Right cardiac atrium (tissue), 5 donors: Measurements from ENCODE around the gene SFN. TPM values are rescaled to one million over a fixed set of nuclear protein-coding genes. Genes with fewer than 3 reads are reported as not detected.
"Not testable (repeated sequence)": the region's sequence is repeated elsewhere in the genome, so short reads cannot be mapped to it uniquely, and the experiment has no call there.

Source experiments
- ATAC-seq, 2 donors: fragments of 200-7000 bp; cut with Tn5 transposase; one replicate each; pipeline versions ENCODE4 v1.8.0 to v1.9.1; 2020; ENCODE audit warnings: moderate library complexity in 2 of 2, mild to moderate bottlenecking in 1 of 2
- DNase-seq, 3 donors: peaks; one replicate each; pipeline ENCODE4 v3.0.0-alpha.2; 2020
- H3K27ac ChIP-seq: one replicate; pipeline ENCODE4 v1.5.1; 2013; ENCODE audit warnings: mild to moderate bottlenecking, low read length, control low read depth, moderate library complexity
- H3K27me3 ChIP-seq: one replicate; pipeline ENCODE4 v1.6.1; 2013; ENCODE audit not compliant: control insufficient read depth, insufficient read depth
- H3K4me1 ChIP-seq: one replicate; pipeline ENCODE4 v1.6.1; 2013; ENCODE audit warnings: low read length; ENCODE audit not compliant: control insufficient read depth, insufficient read depth
- H3K4me3 ChIP-seq: one replicate; pipeline ENCODE4 v1.5.1; 2013; ENCODE audit warnings: low read length, control low read depth
- H3K9me3 ChIP-seq: one replicate; pipeline ENCODE4 v1.6.1; 2013; ENCODE audit warnings: low read length; ENCODE audit not compliant: control insufficient read depth
- WGBS: extraction: QIAGEN DNeasy Blood & Tissue Kit; methylation state at CpG from one replicate; pipeline ENCODE4 v1.1.7; 2013; 5-methylcytosine and 5-hydroxymethylcytosine counted together
- intact Hi-C, 4 donors: fragments of 100-400 bp; cut with DNase I; formaldehyde crosslinking; loops; one replicate each; pipeline versions ENCODE4 v1.11.0 to v1.14.0; 2022 to 2023
- polyA plus RNA-seq: library from polyadenylated mRNA; stranded (reverse); fragments of 200-250 nt; gene quantifications from one replicate; pipeline ENCODE4 v1.2.3, GENCODE V29; 2013
- total RNA-seq, 4 donors: library from RNA; stranded (reverse); fragmentation: NEBNext Ultra II Directional; extraction: Animal tissue kit (Norgen Biotek cat#: 25700); gene quantifications; one replicate each; pipeline ENCODE4 v1.2.1, GENCODE V29; 2021
- donor health status: healthy with polysubstance abuse.
- donor health status: DM: no; HTN: yes; CAD: no.
- donor health status: DM: no; HTN: no; CAD: no.
- donor health status: DM: no; HTN: yes; CAD: no; lungs with severe emphysema.
- donor health status: DM: yes; HTN: yes; CAD: no.

The SFN gene
- total and polyA plus RNA-seq, 5 donors, result 0.20 to 0.24 (median 0.23) TPM; not detected in 2

DNA sequence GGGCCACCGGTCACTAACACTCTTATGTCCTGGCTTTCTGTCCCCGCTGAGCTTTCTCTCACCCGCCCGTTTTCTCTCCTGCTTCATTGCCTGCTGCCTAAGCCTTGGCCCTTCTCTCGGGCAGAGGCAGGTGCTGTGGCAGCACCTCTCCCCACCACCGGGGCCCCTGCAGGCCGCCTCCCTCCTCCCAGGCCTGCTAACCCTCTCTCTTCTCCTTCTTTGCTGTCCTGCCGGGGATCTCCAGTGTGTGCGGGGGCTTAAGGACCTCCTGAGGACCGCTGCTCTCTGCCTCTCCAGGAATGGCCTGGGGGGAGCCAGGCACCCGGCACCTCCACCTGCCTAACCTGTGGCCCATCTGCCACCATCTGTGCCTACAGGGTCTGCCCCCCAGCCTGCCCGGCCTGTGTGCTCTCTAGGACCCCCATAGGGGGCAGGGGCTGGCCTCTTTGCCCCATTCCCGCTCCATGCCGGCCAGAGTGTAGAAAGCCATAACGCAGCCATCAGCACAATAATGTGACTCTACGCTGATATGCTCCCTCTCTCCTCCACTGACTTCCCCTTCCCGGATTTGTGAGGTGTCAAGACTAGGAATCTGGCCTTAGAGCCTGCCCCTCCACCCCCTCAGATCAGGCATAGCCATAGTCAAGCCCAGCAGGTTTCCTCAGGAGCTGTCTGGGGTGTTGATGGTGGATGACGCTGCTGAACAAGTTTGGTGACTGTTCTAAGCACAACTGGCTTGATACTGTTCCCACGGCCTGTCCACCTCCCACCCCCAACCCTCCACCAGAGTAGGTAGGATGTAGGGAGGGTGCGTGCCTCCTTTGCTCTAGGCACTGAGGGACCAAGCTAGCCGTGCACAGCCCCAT, 6.1 kb upstream of the SFN start:
- DNase-seq, result no peak
- no peaks in the 10 kb centered on the region for H3K4me1 ChIP-seq
- H3K27ac ChIP-seq, result no peak overlapping the region
- H3K4me3 ChIP-seq, result no peak overlapping the region
- intact Hi-C loops, result no loop called here
- ATAC-seq, result no peak
- no peaks in the 10 kb centered on the region for H3K9me3 ChIP-seq
- 80% methylated on average over 21 of the region's 21 CpGs for WGBS
- H3K27me3 ChIP-seq, result no peaks in the 10 kb centered on the region

DNA sequence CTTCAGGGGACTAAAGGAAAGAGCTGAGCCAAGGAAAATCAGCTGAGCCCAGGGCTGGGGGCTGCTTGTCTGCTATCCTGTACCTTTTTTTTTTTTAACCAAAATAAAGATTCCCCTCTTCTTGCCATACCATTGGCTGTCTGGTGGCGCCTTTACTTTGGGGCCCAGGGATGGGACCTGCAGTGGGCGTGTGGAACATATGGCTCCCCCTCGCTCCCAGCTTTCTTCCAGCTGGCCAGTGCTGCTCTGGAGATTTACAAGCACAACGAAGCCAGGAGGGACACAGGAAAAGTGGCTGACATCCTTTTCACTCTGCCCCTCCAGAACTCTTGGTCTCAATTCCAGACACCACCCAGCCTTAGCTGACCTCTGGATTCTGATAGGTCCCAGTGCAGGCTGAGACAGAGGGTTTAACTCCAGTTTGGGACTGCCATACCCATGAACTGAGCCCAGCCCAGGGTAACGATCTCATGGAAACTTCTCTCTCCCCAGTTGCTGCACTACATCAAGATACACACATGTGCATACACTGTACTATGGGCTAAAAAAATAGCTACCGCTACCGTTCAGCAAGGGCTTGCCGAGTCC, 5.4 kb upstream of the SFN start:
- Histone ChIP-seq H3K27ac (no peak overlapping the region), H3K9me3 (no peaks in the 10 kb centered on the region), H3K27me3 (no peaks in the 10 kb centered on the region), H3K4me3 (no peak overlapping the region), H3K4me1 (no peaks in the 10 kb centered on the region)
- intact Hi-C loops, result no loop called here
- 78% methylated on average over 8 of the region's 8 CpGs for WGBS
- no peak for DNase-seq
- no peak for ATAC-seq

GRCh38 chr1:26858160-26858559, 4.8 kb upstream of the SFN start:
- no peaks in the 10 kb centered on the region for H3K9me3 ChIP-seq
- no peak overlapping the region for H3K4me3 ChIP-seq
- no peaks in the 10 kb centered on the region for H3K4me1 ChIP-seq
- DNase-seq (no peak), ATAC-seq (no peak)
- intact Hi-C loops, result no loop called here
- H3K27me3 ChIP-seq, result no peaks in the 10 kb centered on the region
- 88% methylated on average over 4 of the region's 4 CpGs for WGBS
- no peak overlapping the region for H3K27ac ChIP-seq

GRCh38 chr1:26858891-26859640, 3.9 kb upstream of the SFN start:
- DNase-seq (no peak), ATAC-seq (no peak)
- H3K4me3 ChIP-seq, result no peak overlapping the region
- WGBS, result 90% methylated on average over 7 of the region's 7 CpGs
- no peaks in the 10 kb centered on the region for H3K9me3 ChIP-seq
- H3K27me3 ChIP-seq, result no peaks in the 10 kb centered on the region
- H3K4me1 ChIP-seq, result peaks cover under 1% of the 10 kb centered on the region
- intact Hi-C loops, result no loop called here
- no peak overlapping the region for H3K27ac ChIP-seq

DNA sequence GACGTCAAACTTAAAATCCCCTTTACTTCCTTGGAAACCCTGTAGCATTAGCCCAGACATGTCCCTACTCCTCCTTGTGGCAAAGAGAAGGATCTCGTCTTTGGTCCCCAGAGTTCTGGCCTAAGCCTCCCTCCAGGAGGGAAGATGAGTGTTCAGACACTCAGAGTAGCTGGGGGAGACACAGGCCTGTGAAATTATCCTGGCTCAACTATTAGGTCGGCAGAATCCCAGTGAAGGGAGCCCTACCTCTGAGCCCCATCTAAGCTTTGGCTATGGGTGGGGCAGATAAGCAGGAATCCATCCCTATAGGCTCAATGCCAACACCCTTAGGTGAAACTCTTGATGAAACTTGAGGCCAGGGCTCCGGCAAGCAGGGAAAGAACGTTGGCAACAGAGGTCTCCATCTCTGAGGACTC, 1.7 kb upstream of the SFN start:
- H3K27ac ChIP-seq, result no peak overlapping the region
- H3K4me1 ChIP-seq, result peaks cover 2% of the 10 kb centered on the region
- no peaks in the 10 kb centered on the region for H3K9me3 ChIP-seq
- no peak for ATAC-seq
- no peaks in the 10 kb centered on the region for H3K27me3 ChIP-seq
- no peak for DNase-seq
- intact Hi-C loops, result no loop called here
- 60% methylated on average over 5 of the region's 5 CpGs for WGBS
- H3K4me3 ChIP-seq, result no peak overlapping the region

DNA sequence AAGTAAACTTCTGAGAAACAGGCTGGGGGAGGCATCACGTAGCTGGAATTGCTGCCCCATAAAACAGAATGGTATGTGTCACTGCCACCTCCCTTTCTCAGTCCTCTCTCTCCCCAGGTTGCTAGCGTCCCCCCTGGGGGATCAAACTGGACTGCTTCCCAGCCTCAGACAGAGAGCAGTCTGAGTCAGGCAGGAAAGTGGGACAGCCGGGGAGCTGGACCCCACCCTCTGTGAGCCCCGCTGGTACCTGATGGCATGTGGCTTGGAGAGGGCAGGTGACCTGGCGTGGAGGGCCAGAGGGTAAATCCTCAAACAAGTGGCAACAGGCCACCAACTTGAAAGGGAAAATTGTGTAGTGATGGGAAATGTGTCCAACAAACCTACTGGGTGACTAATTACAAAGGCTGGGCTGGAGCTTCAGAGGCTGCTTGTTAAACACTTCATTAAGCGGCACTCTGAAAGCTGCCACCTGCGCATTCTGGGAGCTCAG, 1.0 kb upstream of the SFN start:
- intact Hi-C loops, result no loop called here
- WGBS, result 80% methylated on average over 7 of the region's 7 CpGs
- no peak overlapping the region for H3K27ac ChIP-seq
- ATAC-seq (no peak), DNase-seq (peak in 1 of 3 donors; percentile 39)
- no peaks in the 10 kb centered on the region for H3K27me3 ChIP-seq
- no peak overlapping the region for H3K4me3 ChIP-seq
- H3K4me1 ChIP-seq, result peaks cover 2% of the 10 kb centered on the region
- no peaks in the 10 kb centered on the region for H3K9me3 ChIP-seq

DNA sequence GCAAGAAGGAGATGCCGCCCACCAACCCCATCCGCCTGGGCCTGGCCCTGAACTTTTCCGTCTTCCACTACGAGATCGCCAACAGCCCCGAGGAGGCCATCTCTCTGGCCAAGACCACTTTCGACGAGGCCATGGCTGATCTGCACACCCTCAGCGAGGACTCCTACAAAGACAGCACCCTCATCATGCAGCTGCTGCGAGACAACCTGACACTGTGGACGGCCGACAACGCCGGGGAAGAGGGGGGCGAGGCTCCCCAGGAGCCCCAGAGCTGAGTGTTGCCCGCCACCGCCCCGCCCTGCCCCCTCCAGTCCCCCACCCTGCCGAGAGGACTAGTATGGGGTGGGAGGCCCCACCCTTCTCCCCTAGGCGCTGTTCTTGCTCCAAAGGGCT, 732 bp downstream of the SFN start:
- intact Hi-C loops, result no loop called here
- peaks cover 2% of the 10 kb centered on the region for H3K4me1 ChIP-seq
- H3K27ac ChIP-seq, result no peak overlapping the region
- no peaks in the 10 kb centered on the region for H3K9me3 ChIP-seq
- DNase-seq, result no peak
- ATAC-seq, result no peak
- 65% methylated on average over 20 of the region's 20 CpGs for WGBS
- H3K4me3 ChIP-seq, result no peak overlapping the region
- H3K27me3 ChIP-seq, result no peaks in the 10 kb centered on the region

DNA sequence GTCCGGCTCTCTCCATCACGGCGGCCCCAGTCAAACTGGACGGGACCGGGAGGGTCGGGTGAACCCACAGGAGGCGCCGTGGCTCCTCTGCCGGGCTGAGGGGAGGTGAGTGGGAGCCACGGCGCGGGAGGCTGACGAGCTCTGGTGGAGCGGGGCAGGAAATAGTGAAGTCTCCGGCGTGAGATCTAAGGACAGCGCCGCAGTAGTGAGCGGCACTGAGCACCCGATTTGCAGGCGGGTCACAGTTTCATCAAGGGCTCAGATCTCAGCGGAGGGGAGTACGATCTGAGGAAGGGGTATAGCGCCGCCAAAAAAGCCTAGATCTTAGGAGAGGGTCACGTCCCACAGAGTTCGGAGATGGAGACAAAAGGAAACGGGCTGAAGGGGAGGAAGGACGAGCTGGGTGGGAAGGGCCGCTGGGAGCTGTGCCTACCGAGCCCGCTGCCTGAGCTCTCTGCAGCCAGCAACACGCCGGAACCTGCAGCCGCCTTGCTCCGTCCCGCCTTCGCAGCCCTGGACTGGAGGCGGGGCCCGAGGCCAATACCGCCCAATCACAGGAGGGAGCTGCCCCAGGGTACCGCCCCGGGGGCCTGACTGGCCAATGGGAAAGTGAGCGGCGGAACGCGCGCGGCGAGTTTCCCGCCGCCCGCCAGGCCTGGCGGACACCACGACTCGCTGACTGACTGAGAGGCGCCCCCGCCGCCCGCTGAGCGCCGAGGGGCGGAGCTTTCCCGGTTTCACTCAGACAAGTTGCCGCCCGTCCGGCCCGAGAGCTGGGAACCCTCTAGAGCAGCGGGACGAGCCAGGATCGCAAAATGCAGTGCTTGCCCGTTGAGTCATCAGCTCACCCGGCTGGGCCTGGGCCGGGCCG, 1.9 kb downstream of the SFN start:
- DNase-seq (peak; percentile 99), ATAC-seq (peak; percentile 99)
- H3K27me3 ChIP-seq, result no peaks in the 10 kb centered on the region
- peaks cover 2% of the 10 kb centered on the region for H3K4me1 ChIP-seq
- under 1% methylated on average over 75 of the region's 75 CpGs for WGBS
- H3K27ac ChIP-seq, result peak overlapping the region; percentile 100
- H3K4me3 ChIP-seq, result peak overlapping the region; percentile 58
- no peaks in the 10 kb centered on the region for H3K9me3 ChIP-seq
- intact Hi-C loops, result no loop called here

DNA sequence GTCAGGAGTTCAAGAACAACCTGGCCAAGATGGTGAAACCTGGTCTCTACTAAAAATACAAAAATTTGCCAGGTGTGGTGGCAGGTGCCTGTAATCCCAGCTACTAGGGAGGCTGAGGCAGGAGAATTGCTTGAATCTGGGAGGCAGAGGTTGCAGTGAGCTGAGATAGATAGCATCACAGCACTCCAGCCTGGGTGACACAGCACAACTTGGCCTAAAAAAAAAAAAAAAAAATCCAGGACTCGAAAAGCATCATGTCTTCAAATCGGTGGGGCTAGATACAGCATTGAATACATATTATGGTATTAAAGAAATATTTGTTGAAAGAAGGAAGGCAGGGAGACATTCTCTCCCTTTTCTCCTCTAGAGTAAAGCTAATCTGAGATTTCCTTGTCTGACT, 10.1 kb downstream of the SFN start:
- not testable (repeated sequence) for H3K27ac ChIP-seq, ATAC-seq, DNase-seq, H3K4me3 ChIP-seq, H3K27me3 ChIP-seq, H3K4me1 ChIP-seq, H3K9me3 ChIP-seq
- 75% methylated on average over 2 of the region's 2 CpGs for WGBS
- intact Hi-C loops, result loop anchor here (5.0 to 10.0 kb wide), 3 partner anchors 58 to 271 kb away; no protein-coding TSS in a partner anchor

DNA sequence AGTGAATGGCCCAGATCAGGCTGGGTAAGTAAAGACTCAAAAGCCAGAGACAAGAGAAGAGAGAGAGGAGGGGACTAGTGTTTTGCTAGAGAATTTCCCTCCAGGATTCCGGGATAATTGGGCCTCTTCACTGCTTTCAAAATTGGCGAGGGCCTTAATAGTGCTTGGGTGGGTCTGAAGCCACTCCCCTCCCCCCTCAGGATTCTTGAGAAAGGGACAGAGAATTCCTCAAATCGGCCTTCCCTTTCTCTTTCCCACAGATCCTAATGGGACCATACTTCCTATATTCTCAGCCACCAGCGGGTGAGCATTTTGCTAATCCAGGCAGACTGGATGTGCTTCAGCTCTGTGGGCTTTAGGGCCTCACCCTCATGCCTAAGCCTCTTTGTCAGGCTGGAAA, 11.9 kb downstream of the SFN start:
- no peak for DNase-seq
- 60% methylated on average over 4 of the region's 4 CpGs for WGBS

More for the DNA sequence above, 11.9 kb downstream of the SFN start:
- Histone ChIP-seq H3K4me1 (no peaks in the 10 kb centered on the region), H3K4me3 (no peak overlapping the region), H3K27ac (no peak overlapping the region), H3K27me3 (no peaks in the 10 kb centered on the region), H3K9me3 (no peaks in the 10 kb centered on the region)
- no peak for ATAC-seq
- intact Hi-C loops, result loop anchor here (5.0 to 10.0 kb wide), 4 partner anchors 60 to 273 kb away; no protein-coding TSS in a partner anchor
